H1 (cell line): ENCODE measurements around the gene MRPS18C. TPM values are rescaled to one million over a fixed set of nuclear protein-coding genes. Genes with fewer than 3 reads are reported as not detected.

Experiments used
- CHD2 ChIP-seq: IDR thresholded peaks from 2 replicates; pipeline ENCODE4 v1.6.1; 2012; ENCODE audit warnings: low read length, improper control_type of control experiment
- CHD7 ChIP-seq: fragments of 300-600 bp; sonication (generic); IDR thresholded peaks from 2 replicates; pipeline ENCODE4 v1.7.1; 2012; ENCODE audit warnings: low read length, moderate library complexity, mild to moderate bottlenecking, inconsistent platforms; ENCODE audit not compliant: insufficient replicate concordance
- EGR1 ChIP-seq: IDR thresholded peaks from 2 replicates; pipeline ENCODE4 v1.6.1; 2011; ENCODE audit warnings: low read depth, low read length, borderline replicate concordance
- polyA plus RNA-seq, 7 experiments: library from polyadenylated mRNA; depleted of rRNA in 3 of 7; stranded (reverse) in 5 of 7; unstranded in 2 of 7; fragments of >200 nt in 5 of 7; fragments of 200-250 nt in 2 of 7; gene quantifications; 1 replicate in 5 of 7; 2 replicates in 1 of 7; 4 replicates in 1 of 7; pipeline versions ENCODE4 v1.2.1 to v1.2.3, GENCODE V29; 2011 to 2013; ENCODE audit warnings: missing spikeins in 2 of 7, mixed read lengths in 2 of 7
- total RNA-seq: library from RNA; stranded (reverse); fragmentation: NEBNext Ultra II Directional; extraction: Animal tissue kit (Norgen Biotek cat#: 25700); gene quantifications from 2 replicates; pipeline ENCODE4 v1.2.1, GENCODE V29; 2021

MRPS18C gene
- total and polyA plus RNA-seq, 2 of the 8 experiments (the other 6 are each of a cell fraction or from before 2014, with no cell fraction given), result 22.6 to 50.3 TPM

- no peak for TF ChIP-seq CHD7
- TF ChIP-seq EGR1, result no peak
- TF ChIP-seq CHD2, result no peak
- TF ChIP-seq, all 59 proteins: peak for 0
These were observed 42.3 kb downstream of the MRPS18C start (continued) for GRCh38 chr4:83498187-83498586.
